ENCODE data around the gene PIK3AP1.

Gene PIK3AP1

DNA sequence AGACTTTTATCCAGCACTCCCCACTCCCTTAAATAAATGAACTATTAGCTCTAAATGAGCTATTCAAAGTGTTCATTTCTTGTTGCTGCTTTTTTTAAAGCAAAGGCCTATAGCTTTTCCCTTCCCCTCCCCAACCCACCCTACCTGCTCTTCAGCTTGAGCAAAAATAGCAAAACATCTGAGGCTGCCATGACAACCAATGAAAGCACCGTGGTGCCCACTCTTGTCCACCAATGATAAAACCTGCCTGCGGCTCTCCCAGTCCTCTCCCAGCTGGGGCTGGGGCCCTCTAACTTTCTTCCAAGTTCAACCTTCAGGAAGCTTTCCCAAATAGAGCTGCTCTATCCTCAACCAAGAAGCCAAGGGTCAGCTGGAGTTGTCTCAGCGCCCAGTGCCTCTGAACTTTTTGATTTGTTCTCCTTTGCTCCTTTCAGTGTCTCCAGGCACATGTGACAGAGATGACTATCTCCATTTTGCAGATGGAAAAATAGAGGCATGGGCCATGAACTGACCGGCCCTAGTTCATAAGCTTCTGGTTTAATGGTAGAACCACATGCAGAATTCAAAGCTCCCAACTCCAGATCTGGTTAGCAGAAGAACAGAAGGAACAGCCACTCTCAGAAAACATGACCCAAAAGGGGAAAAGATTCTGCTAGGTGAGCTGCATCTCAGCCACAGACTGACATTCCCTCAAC lies 47.7 kb downstream of the PIK3AP1 start:
- Histone ChIP-seq H3K4me3 (ENCODE audit: low read depth, low read length) (no peak overlapping the region), H3K4me1 (ENCODE audit: control insufficient read depth, insufficient read depth, low read length) (peaks cover 15% of the 10 kb centered on the region; the same call in 1 of the 2 replicates), H3K27ac (ENCODE audit: low read depth, low read length) (no peak overlapping the region)

GRCh38 chr10:96671211-96671890 lies 49.0 kb downstream of the PIK3AP1 start:
- H3K4me1 ChIP-seq (ENCODE audit: control insufficient read depth, insufficient read depth, low read length) = peaks cover 15% of the 10 kb centered on the region; the same call in 1 of the 2 replicates
- H3K27me3 ChIP-seq (ENCODE audit: control insufficient read depth, insufficient read depth, low read length) = no peaks in the 10 kb centered on the region
- H3K4me3 ChIP-seq (ENCODE audit: low read depth, low read length) = no peak overlapping the region
- no peaks in the 10 kb centered on the region for H3K36me3 ChIP-seq (ENCODE audit: control insufficient read depth, insufficient read depth, low read length)
- H3K9ac ChIP-seq (ENCODE audit: low read length) = no peak overlapping the region
- H3K9me3 ChIP-seq (ENCODE audit: control insufficient read depth, insufficient read depth, low read depth, low read length) = no peaks in the 10 kb centered on the region
- no peak overlapping the region for H3K27ac ChIP-seq (ENCODE audit: low read depth, low read length)

More for the DNA sequence above, 47.7 kb downstream of the PIK3AP1 start:
- H3K36me3 ChIP-seq (ENCODE audit: control insufficient read depth, insufficient read depth, low read length) = no peaks in the 10 kb centered on the region
- H3K9me3 ChIP-seq (ENCODE audit: control insufficient read depth, insufficient read depth, low read depth, low read length) = no peaks in the 10 kb centered on the region
- H3K9ac ChIP-seq (ENCODE audit: low read length) = no peak overlapping the region
- no peaks in the 10 kb centered on the region for H3K27me3 ChIP-seq (ENCODE audit: control insufficient read depth, insufficient read depth, low read length)

GRCh38 chr10:96670786-96671185 lies 49.5 kb downstream of the PIK3AP1 start:
- Histone ChIP-seq H3K9ac (ENCODE audit: low read length) (no peak overlapping the region), H3K27ac (ENCODE audit: low read depth, low read length) (no peak overlapping the region), H3K27me3 (ENCODE audit: control insufficient read depth, insufficient read depth, low read length) (no peaks in the 10 kb centered on the region), H3K9me3 (ENCODE audit: control insufficient read depth, insufficient read depth, low read depth, low read length) (no peaks in the 10 kb centered on the region), H3K36me3 (ENCODE audit: control insufficient read depth, insufficient read depth, low read length) (no peaks in the 10 kb centered on the region), H3K4me3 (ENCODE audit: low read depth, low read length) (no peak overlapping the region), H3K4me1 (ENCODE audit: control insufficient read depth, insufficient read depth, low read length) (peaks cover 15% of the 10 kb centered on the region; the same call in 1 of the 2 replicates)

DNA sequence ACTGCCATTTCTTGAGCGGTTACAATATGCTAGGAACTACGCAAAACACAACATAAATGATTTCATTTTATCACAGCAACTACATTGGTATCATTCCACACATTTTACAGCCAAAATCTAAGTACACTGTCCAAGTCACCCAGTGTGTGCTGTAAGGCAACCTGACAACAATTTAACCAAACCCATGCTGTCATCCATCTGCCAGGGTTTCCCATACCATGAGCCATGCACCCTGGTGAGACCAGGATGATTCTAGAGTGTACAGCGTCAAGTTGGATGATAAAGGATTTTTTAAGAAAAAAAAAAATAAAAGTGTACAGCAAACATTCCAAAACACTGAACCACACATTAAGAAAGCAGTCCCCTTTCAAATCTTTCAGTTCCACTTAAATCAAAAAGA lies 52.9 kb downstream of the PIK3AP1 start:
- Histone ChIP-seq H3K4me1 (ENCODE audit: control insufficient read depth, insufficient read depth, low read length) (peaks cover 12% of the 10 kb centered on the region; the same call in 1 of the 2 replicates), H3K27me3 (ENCODE audit: control insufficient read depth, insufficient read depth, low read length) (no peaks in the 10 kb centered on the region), H3K27ac (ENCODE audit: low read depth, low read length) (no peak overlapping the region), H3K4me3 (ENCODE audit: low read depth, low read length) (no peak overlapping the region), H3K9ac (ENCODE audit: low read length) (no peak overlapping the region), H3K9me3 (ENCODE audit: control insufficient read depth, insufficient read depth, low read depth, low read length) (no peaks in the 10 kb centered on the region), H3K36me3 (ENCODE audit: control insufficient read depth, insufficient read depth, low read length) (no peaks in the 10 kb centered on the region)

DNA sequence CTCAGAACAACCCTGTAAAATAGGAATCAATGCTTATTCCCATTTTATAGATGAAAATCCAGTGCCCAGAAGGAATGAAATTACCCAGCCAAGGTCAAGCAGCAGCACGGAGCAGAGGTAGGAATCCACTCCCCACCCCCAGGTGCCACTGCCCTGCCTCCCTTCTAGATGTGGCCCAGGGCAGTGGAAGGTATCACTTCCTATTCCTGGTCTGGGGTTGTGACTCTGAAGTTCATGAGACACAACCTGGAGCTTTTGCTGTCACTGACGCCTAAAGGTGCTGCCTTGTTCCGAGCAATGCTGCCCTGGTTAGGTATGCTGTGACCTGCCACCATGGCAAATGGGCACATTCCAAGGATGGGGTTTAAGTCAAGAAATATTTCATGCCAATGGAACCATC lies 53.6 kb downstream of the PIK3AP1 start:
- Histone ChIP-seq H3K4me1 (ENCODE audit: control insufficient read depth, insufficient read depth, low read length) (peaks cover 12% of the 10 kb centered on the region; the same call in 1 of the 2 replicates), H3K36me3 (ENCODE audit: control insufficient read depth, insufficient read depth, low read length) (no peaks in the 10 kb centered on the region), H3K9ac (ENCODE audit: low read length) (no peak overlapping the region), H3K4me3 (ENCODE audit: low read depth, low read length) (no peak overlapping the region), H3K9me3 (ENCODE audit: control insufficient read depth, insufficient read depth, low read depth, low read length) (no peaks in the 10 kb centered on the region), H3K27ac (ENCODE audit: low read depth, low read length) (no peak overlapping the region), H3K27me3 (ENCODE audit: control insufficient read depth, insufficient read depth, low read length) (no peaks in the 10 kb centered on the region)

- H3K27me3 ChIP-seq (ENCODE audit: control insufficient read depth, insufficient read depth, low read length) = no peaks in the 10 kb centered on the region
- peaks cover 3% of the 10 kb centered on the region; the same call in 1 of the 2 replicates for H3K4me1 ChIP-seq (ENCODE audit: control insufficient read depth, insufficient read depth, low read length)
- no peak overlapping the region for H3K9ac ChIP-seq (ENCODE audit: low read length)
- no peaks in the 10 kb centered on the region for H3K9me3 ChIP-seq (ENCODE audit: control insufficient read depth, insufficient read depth, low read depth, low read length)
- H3K36me3 ChIP-seq (ENCODE audit: control insufficient read depth, insufficient read depth, low read length) = no peaks in the 10 kb centered on the region
- H3K27ac ChIP-seq (ENCODE audit: low read depth, low read length) = no peak overlapping the region
- H3K4me3 ChIP-seq (ENCODE audit: low read depth, low read length) = no peak overlapping the region
Measured at GRCh38 chr10:96665306-96665705, 55.0 kb downstream of the PIK3AP1 start.

GRCh38 chr10:96664563-96664962 lies 55.8 kb downstream of the PIK3AP1 start:
- peaks cover 3% of the 10 kb centered on the region; the same call in 1 of the 2 replicates for H3K4me1 ChIP-seq (ENCODE audit: control insufficient read depth, insufficient read depth, low read length)
- H3K4me3 ChIP-seq (ENCODE audit: low read depth, low read length) = no peak overlapping the region
- no peak overlapping the region for H3K9ac ChIP-seq (ENCODE audit: low read length)
- H3K9me3 ChIP-seq (ENCODE audit: control insufficient read depth, insufficient read depth, low read depth, low read length) = no peaks in the 10 kb centered on the region
- H3K27ac ChIP-seq (ENCODE audit: low read depth, low read length) = no peak overlapping the region
- no peaks in the 10 kb centered on the region for H3K27me3 ChIP-seq (ENCODE audit: control insufficient read depth, insufficient read depth, low read length)
- H3K36me3 ChIP-seq (ENCODE audit: control insufficient read depth, insufficient read depth, low read length) = no peaks in the 10 kb centered on the region

DNA sequence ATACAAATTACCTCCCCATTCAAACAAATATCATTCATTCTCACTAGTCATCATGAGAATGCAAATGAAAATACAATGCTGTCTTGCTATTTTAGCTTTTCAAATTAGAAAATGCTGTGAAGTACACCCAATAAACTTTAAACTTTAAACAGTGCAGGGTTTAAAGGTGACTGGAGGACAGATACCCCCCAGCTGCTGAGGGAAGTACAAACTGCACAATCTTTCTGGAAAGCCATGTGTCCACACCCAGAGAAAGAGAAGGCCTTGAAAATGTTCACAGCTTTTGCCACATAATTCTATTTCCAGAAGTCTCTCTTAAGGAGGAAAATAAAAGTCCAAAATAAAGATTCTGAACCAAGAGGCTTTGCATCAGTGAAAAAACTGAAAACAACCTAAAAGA lies 56.5 kb downstream of the PIK3AP1 start:
- no peaks in the 10 kb centered on the region for H3K36me3 ChIP-seq (ENCODE audit: control insufficient read depth, insufficient read depth, low read length)
- H3K4me1 ChIP-seq (ENCODE audit: control insufficient read depth, insufficient read depth, low read length) = peaks cover 3% of the 10 kb centered on the region; the same call in 1 of the 2 replicates
- H3K4me3 ChIP-seq (ENCODE audit: low read depth, low read length) = no peak overlapping the region
- no peaks in the 10 kb centered on the region for H3K9me3 ChIP-seq (ENCODE audit: control insufficient read depth, insufficient read depth, low read depth, low read length)
- H3K27me3 ChIP-seq (ENCODE audit: control insufficient read depth, insufficient read depth, low read length) = no peaks in the 10 kb centered on the region
- H3K27ac ChIP-seq (ENCODE audit: low read depth, low read length) = no peak overlapping the region
- H3K9ac ChIP-seq (ENCODE audit: low read length) = no peak overlapping the region

- H3K9me3 ChIP-seq (ENCODE audit: control insufficient read depth, insufficient read depth, low read depth, low read length) = no peaks in the 10 kb centered on the region
- H3K4me1 ChIP-seq (ENCODE audit: control insufficient read depth, insufficient read depth, low read length) = peaks cover 3% of the 10 kb centered on the region; the same call in 1 of the 2 replicates
- no peak overlapping the region for H3K4me3 ChIP-seq (ENCODE audit: low read depth, low read length)
Measured at GRCh38 chr10:96661632-96662031, 58.7 kb downstream of the PIK3AP1 start.

DNA sequence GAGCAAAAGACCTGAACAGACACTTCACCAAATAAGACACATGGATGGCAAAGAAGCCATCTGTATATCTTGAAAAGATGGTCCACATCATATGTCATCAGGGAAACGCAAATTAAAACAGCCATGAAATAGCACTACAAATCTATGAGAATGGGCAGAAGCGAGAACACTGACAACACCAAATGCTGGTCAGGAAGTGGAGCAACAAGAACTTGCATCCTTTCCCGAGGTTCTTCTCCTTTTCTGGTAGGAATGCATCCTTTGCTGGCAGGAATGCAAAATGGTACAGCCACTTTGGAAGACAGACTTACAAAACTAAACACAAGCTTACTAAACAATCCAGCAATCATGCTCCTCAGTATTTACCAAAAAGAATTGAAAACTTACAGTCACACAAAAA lies 60.0 kb downstream of the PIK3AP1 start:
- H3K4me3 ChIP-seq (ENCODE audit: low read depth, low read length) = no peak overlapping the region
- H3K36me3 ChIP-seq (ENCODE audit: control insufficient read depth, insufficient read depth, low read length) = no peaks in the 10 kb centered on the region
- no peak overlapping the region for H3K27ac ChIP-seq (ENCODE audit: low read depth, low read length)
- 0 out of 2 replicates have a peak, but pooled peaks cover 4% of the 10 kb centered on the region for H3K9me3 ChIP-seq (ENCODE audit: control insufficient read depth, insufficient read depth, low read depth, low read length)
- H3K9ac ChIP-seq (ENCODE audit: low read length) = no peak overlapping the region
- no peaks in the 10 kb centered on the region for H3K27me3 ChIP-seq (ENCODE audit: control insufficient read depth, insufficient read depth, low read length)
- peaks cover 3% of the 10 kb centered on the region; the same call in 1 of the 2 replicates for H3K4me1 ChIP-seq (ENCODE audit: control insufficient read depth, insufficient read depth, low read length)

More at GRCh38 chr10:96661632-96662031, 58.7 kb downstream of the PIK3AP1 start:
- Histone ChIP-seq H3K9ac (ENCODE audit: low read length) (no peak overlapping the region), H3K27ac (ENCODE audit: low read depth, low read length) (no peak overlapping the region), H3K27me3 (ENCODE audit: control insufficient read depth, insufficient read depth, low read length) (no peaks in the 10 kb centered on the region), H3K36me3 (ENCODE audit: control insufficient read depth, insufficient read depth, low read length) (no peaks in the 10 kb centered on the region)

DNA sequence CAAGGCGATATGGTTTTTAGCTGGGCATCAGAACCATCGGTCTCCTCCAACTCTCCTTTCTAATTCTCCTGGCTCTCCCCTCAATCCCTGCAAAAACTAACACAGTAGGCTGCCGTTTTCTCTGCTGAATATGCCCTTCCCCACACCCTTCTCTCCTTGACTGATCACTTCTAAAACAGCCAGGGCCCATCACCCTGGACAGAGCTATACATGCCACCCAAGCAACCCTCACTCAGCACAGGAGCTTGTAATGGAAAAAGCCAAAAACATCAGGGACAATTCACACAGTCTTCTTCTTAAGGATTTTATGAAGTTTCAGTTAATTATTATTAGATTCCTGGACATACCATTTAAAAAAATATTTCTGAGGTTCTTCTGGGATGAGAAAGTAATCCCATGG lies 61.5 kb downstream of the PIK3AP1 start:
- H3K4me1 ChIP-seq (ENCODE audit: control insufficient read depth, insufficient read depth, low read length) = no peaks in the 10 kb centered on the region
- no peaks in the 10 kb centered on the region for H3K27me3 ChIP-seq (ENCODE audit: control insufficient read depth, insufficient read depth, low read length)
- H3K9ac ChIP-seq (ENCODE audit: low read length) = no peak overlapping the region
- no peak overlapping the region for H3K27ac ChIP-seq (ENCODE audit: low read depth, low read length)
- no peak overlapping the region for H3K4me3 ChIP-seq (ENCODE audit: low read depth, low read length)
- no peaks in the 10 kb centered on the region for H3K36me3 ChIP-seq (ENCODE audit: control insufficient read depth, insufficient read depth, low read length)
- H3K9me3 ChIP-seq (ENCODE audit: control insufficient read depth, insufficient read depth, low read depth, low read length) = 0 out of 2 replicates have a peak, but pooled peaks cover 4% of the 10 kb centered on the region

All from HUES6 (cell line).